A673 (cell line): Measurements from ENCODE around the gene SH3RF1.

ENCODE experiments used
- EZH2 ChIP-seq: fragments of 200-600 bp; sonication (generic); IDR thresholded peaks from 2 replicates; pipeline ENCODE4 v1.6.1; 2017; ENCODE audit warnings: borderline replicate concordance, low read depth, mild to moderate bottlenecking, mixed read lengths, antibody characterized with exemption, low read length; ENCODE audit not compliant: poor library complexity, severe bottlenecking
- TF ChIP-seq, protein P1 (sequence below): fragments of 300-800, 200-600 bp; sonication (generic); conservative IDR thresholded peaks from 2 replicates; pipeline ENCODE4 v1.5.1; 2017; ENCODE audit warnings: low read depth, mild to moderate bottlenecking, antibody characterized with exemption, low read length, moderate library complexity, mixed read lengths

GRCh38 chr4:169269916-169270809, 593 bp downstream of the SH3RF1 start:
- TF ChIP-seq, protein P1, sequence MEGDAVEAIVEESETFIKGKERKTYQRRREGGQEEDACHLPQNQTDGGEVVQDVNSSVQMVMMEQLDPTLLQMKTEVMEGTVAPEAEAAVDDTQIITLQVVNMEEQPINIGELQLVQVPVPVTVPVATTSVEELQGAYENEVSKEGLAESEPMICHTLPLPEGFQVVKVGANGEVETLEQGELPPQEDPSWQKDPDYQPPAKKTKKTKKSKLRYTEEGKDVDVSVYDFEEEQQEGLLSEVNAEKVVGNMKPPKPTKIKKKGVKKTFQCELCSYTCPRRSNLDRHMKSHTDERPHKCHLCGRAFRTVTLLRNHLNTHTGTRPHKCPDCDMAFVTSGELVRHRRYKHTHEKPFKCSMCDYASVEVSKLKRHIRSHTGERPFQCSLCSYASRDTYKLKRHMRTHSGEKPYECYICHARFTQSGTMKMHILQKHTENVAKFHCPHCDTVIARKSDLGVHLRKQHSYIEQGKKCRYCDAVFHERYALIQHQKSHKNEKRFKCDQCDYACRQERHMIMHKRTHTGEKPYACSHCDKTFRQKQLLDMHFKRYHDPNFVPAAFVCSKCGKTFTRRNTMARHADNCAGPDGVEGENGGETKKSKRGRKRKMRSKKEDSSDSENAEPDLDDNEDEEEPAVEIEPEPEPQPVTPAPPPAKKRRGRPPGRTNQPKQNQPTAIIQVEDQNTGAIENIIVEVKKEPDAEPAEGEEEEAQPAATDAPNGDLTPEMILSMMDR = no peak
- TF ChIP-seq EZH2 = no peak
